ENCODE data around the gene HSPA9.
A peak's percentile ranks its signal among the peaks of the same experiment; 100 is the strongest.

The HSPA9 gene

DNA sequence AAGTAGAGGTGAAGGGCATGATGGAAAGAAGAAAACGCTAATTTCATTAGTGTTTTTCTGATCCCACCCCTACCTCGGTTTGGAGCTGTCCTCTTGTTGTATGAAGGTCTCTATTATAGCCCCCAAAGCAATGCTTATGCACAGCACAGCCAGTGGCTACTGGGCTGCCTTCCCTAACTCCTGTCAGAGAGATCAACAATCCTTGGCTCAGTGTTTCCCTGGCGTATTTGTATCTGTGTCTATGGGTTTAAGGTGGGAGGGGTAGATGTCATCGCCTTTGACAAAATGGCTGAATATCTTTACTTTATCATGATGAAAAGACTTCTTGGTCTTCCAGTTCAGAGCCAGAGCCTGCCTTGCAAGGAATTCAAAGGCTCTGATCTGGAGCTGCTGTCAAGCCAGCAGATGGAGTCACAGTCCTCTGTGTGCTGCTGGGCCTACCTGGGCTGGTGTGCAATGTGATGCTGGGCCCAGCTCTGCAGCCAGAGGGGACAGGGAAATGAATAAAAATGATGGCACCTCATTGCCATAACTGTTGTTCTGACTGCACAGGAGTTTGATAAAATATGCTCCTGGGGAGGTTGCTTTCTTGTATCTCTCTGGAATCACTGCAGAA lies 20.1 kb upstream of the HSPA9 start:
- DNase-seq, result no peak

GRCh38 chr5:138594305-138595058 lies 19.3 kb upstream of the HSPA9 start:
- no peak for DNase-seq

DNA sequence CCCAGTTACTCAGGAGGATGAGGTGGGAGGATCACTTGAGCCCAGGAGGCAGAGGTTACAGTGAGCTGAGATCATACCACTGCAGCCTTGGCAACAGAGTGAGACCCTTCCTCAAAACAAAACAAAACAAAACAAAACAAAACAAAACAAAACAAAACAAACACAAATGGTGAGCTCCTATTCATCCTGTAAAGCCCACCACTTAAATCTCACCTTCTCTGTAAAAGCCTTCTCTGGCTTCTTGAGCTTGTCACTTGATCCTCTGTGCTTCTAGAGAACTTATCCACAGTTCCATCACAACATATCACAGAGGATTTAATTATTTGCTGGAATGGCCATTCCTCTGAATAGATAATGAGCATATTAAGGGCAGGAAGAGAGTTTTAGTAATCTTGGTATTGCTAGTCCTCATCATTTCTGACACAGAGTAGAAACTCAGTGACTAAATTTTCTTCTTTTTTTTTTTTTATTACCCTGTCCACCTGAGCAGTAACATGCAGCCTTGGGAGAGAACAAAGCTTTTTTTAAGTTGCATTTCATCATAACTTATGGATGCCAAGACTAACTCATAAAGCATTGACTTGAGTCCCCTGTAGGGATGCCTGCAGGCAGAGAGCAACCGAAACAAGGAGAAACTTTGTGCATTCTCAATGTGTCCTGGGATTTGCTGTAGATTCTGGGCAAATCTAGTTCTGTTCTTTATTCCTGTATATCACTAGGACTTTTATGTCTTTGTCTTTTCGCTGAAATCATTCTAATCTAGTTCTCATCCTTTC lies 13.0 kb upstream of the HSPA9 start:
- DNase-seq, result no peak

DNA sequence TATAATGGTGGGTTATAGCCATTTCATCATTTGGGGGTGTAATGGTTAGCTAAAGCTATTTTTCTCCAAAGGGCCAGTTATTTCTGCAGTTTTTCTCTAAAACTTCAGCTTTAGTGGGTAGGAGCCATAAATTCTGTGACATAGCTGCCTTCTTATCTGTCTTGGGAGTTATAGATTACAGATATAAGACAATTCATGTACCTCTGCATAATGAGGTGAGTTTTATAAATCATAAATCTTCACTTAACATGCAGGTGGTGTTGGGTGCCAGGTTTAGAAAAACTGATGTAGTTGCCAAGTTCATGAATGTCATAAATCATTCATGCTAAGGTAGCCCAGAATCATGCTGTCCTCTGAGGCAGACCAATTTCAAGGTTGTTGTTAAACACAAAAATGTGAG lies 10.0 kb upstream of the HSPA9 start:
- DNase-seq, result no peak

GRCh38 chr5:138583984-138584637 lies 8.9 kb upstream of the HSPA9 start:
- DNase-seq, result no peak

DNA sequence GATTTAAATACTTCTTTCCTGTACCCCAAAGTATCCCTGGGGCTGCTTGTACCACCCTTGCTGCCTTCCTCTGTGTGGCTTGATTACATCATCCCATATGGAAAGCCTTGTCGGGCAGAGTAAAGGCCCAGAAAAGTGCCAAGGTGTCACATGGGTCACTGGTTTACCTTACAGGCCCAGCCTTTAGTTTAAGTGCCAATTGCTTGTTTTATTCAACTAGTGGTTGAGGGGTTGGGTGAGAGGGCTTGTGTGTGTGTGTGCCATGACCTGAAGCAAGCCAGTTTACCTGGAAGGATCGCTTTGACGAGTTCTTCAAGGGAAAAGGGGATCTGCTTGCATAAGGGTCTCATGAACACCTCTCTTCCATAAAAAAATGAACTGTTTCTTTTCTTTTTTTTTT lies 7.8 kb upstream of the HSPA9 start:
- DNase-seq, result no peak

DNA sequence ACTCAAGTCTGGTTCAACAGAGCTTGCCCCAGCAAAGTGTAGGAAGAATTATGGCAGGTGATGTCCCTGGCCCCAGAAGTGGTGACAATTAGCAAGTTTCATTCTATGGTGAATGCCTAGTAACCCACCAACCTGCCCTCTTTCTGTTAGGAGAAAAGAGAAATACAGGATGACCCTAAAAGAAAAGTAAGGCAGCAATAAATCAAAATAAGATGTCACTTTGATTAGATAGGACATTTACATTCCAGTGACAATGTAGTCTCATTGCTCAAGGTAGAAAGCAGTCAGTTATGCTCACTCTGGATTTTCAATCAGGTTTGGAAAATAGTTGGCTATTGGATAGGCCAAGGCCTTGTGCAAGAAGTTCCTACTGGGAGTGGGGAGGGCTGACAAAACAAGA lies 5.6 kb upstream of the HSPA9 start:
- no peak for DNase-seq

- DNase-seq, result no peak
Observed at GRCh38 chr5:138580001-138580400, 4.8 kb upstream of the HSPA9 start.

DNA sequence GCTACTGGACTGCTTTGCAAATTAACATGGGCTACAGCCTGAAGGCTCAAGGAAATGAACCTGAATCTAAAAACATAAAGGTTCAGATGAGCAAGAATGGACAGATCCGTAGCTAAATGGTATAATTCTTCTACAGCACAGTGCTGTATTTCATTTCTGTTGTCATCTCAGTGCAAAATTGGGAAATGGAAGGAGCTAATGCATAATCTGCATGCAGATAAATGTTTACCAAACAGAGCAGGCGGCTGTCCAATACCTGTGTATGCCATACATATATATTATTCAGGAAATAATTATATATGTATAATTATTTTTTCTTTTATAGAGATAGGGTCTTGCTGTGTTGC lies 4.3 kb upstream of the HSPA9 start:
- DNase-seq, result no peak

GRCh38 chr5:138577452-138577851 lies 2.3 kb upstream of the HSPA9 start:
- no peak for DNase-seq

DNA sequence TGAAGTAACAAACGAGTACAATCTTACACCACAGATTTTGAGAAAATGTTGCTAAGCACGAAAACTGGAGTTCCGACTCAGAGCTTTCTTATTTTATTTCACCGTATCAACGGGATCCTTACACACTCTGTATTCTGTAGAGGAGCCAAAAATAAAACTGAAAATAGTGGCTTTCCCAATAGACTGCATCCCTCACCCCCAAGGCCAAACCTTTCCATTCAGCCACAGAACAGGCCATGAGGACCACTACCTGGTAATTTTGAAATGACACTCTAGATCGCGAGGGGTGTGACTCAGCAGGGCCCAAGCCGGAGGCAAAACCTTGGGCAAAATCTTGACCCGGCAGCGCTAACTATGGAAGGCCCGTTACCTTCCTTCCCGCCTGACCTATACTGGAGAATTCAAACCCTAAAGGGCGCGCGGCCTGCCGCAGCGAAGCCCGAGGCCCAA lies 432 bp downstream of the HSPA9 start:
- DNase-seq, result no peak

DNA sequence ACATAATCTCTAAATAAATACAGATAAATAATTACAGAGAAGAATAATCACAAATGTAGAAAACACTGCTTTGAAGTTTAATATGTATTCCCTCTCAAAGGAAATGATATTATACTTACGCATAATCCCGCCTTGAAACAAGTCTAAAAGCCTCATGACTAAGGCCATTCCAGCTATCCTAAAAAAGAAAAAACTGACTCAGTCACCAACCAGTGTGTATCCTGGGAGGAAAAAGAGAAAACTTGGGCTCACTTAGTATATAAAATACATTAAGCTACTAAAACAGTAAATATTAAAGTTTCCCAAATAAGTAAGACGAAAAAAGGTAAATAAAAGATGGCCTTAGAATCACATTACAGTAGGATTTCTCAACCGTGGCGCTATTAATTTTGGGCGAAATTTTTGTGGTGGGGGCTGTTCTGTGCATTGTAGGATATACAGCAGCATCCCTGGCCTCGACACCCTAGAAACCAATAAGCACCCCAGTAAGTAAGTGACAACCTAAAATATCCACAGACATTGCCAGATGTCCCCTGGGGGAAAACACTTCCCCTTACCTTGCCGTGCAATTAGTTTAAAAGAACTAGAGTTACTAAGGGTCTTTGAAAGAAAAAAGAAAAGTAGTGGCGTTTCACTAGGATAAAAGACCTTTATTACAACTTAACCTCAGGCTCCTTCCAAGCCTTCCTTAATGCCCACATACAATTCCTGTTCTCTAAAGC lies 1.1 kb downstream of the HSPA9 start:
- DNase-seq, result peak; percentile 44

DNA sequence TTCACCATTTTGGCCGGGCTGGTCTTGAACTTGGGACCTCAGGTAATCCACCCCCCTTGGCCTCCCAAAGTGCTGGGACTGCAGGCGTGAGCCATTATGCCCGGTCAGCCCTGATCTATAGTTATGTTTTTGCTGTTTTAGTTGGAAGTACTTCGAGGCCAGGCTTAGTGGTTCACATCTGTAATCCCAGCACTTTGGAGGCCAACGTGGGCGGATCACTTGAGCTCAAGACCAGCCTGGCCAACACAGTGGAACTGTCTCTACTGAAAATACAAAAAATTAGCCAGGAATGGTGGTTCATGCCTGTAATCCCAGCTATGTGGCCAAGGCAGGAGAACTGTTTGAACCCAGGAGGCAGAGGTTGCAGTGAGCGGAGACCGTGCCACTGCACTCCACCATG lies 2.0 kb downstream of the HSPA9 start:
- no peak for DNase-seq

DNA sequence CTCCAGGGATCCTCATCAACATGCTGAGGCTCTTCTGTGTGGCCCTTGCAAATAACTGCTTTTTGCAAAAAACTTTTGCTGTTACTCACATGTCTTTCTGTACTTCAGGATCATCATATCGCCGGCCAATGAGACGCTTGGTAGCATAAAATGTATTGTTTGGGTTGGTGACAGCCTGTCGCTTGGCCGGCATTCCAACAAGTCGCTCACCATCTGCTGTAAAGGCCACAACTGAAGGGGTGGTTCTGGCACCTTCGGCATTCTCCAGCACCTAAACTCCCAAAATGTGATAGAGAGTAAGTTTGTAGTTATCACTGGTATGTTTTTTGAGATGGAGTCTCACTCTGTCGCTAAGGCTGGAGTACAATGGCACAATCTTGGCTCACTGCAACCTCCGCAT lies 4.3 kb downstream of the HSPA9 start:
- DNase-seq, result no peak

DNA sequence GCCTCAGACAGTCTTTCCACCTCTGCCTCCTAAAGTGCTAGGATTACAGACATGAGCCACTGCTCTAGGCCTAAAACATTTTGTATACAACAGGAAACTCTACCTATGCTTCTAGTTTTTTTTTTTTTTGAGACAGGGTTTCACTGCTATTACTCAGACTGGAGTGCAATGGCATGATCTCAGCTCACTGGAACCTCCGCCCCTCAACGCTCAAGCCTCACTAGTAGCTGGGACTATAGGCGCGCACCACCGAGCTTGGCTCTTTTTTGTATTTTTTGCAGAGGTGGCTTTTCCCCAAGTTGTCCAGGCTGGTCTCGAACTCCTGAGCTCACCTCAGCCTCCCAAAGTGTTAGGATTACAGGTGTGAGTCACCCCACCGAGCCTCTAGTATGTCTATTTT lies 5.4 kb downstream of the HSPA9 start:
- DNase-seq, result peak; percentile 9

- peak; percentile 26 for DNase-seq
Observed at GRCh38 chr5:138568061-138568824, 7.0 kb downstream of the HSPA9 start.

- no peak for DNase-seq
Observed at GRCh38 chr5:138566792-138567191, 8.4 kb downstream of the HSPA9 start.

DNA sequence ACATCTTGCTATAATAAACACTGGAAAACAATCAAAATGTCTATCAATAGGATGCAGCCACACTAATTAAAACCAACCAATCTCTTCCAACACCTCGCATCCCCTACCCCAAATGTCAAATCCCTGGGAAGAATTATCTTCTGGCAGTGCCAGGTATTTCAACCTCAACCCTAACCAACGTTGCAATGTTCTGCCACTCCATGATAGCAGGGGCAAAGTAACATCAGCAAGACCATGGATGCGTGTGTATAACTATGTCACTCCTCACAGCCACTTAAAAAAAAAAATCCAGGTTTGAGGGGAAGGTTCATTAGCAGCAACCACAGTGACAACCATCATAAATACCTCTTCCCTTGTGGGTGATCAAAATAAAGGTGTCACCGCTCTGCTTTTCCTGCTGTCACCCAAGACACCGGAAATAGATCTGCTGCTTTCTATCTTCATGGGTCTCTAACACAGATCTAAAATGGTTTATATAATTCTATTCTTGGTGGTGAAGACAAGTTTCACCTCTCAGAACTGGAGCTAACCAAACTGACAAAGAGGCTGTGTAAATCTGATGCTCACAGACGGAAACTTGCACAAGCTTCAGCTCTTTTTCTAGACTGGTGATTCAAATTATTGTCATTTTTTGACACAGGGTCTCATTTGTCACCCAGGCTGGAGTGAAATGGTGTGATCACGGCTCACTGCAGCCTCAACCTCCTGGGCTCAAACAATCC lies 9.9 kb downstream of the HSPA9 start:
- no peak for DNase-seq

- DNase-seq, result no peak
Observed at GRCh38 chr5:138564242-138564641, 11.0 kb downstream of the HSPA9 start.

DNA sequence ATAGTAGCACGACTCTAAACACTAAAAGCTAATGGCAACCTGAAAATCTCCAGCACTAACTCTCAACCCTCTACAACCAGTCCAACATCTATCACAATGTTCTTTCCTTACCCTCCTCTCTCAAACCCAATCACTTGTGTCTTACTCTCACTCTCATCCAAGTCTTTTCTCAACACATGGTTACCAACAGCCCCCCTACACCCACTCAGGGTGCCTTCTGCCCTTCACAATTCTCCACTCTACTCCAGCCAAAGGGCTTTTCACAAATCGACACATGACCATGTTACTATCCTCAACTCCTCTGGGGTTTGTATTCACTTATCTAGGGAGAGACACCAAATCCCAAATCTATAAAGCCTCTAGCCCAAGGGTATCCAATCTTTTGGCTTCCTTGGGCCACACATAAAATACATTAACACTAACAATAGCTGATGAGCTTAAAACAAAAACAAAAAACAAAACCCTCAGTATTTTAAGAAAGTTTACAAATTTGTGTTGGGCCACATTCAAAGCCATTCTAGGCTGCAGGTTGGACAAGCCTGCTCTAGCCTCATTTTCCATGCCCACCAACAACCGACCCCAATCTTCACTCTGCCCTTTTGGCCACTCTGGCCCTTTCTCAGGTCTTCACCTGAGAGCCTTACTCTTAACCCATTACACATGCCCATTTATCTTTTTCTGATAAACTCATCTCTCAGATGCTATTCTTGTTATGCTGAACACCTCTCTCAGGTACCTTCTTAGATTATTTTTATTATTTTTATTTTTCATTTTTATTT lies 11.7 kb downstream of the HSPA9 start:
- no peak for DNase-seq

DNA sequence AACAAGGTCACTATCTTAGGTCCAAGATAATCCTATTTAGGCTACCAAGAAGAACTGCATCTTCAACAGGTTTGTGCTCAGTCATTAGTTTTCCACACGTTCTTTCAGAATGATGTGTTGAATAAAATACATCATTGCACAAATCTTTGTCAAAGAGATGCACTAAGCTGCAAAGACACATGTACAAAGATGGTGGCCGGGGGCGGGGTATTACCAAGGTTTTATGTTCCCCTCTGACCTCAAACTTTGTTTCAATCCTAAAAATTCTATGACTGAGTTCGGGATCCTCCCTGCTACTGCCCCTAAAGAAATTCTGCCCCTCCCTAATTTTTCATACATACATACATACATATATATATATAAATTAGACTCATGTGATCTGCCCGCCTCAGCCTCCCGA lies 14.2 kb downstream of the HSPA9 start:
- no peak for DNase-seq

All from fibroblast of skin of right biceps (primary cell).